ENCODE results near the gene RILPL1.
"Not testable (repeated sequence)": the region's sequence is repeated elsewhere in the genome, so short reads cannot be mapped to it uniquely, and the experiment has no call there.

The RILPL1 gene

GRCh38 chr12:123529686-123530085, 3.8 kb downstream of the RILPL1 start:
- DNase-seq (ENCODE audit: low spot score) = no peak

- DNase-seq (ENCODE audit: low spot score) = no peak
Measured at GRCh38 chr12:123528858-123529257, 4.7 kb downstream of the RILPL1 start.

- no peak for DNase-seq (ENCODE audit: low spot score)
Measured at GRCh38 chr12:123526542-123527080, 6.9 kb downstream of the RILPL1 start.

- DNase-seq (ENCODE audit: low spot score) = no peak
Measured at GRCh38 chr12:123524378-123524777, 9.1 kb downstream of the RILPL1 start.

- no peak for DNase-seq (ENCODE audit: low spot score)
Measured at GRCh38 chr12:123523518-123523917, 10.0 kb downstream of the RILPL1 start.

GRCh38 chr12:123522164-123522563, 11.4 kb downstream of the RILPL1 start:
- DNase-seq (ENCODE audit: low spot score) = no peak

GRCh38 chr12:123520567-123521474, 12.7 kb downstream of the RILPL1 start:
- no peak for DNase-seq (ENCODE audit: low spot score)

- DNase-seq (ENCODE audit: low spot score) = peak; percentile 89
Measured at GRCh38 chr12:123519141-123520001, 14.1 kb downstream of the RILPL1 start.

- no peak for DNase-seq (ENCODE audit: low spot score)
Measured at GRCh38 chr12:123516216-123516780, 17.2 kb downstream of the RILPL1 start.

GRCh38 chr12:123514582-123515221, 18.8 kb downstream of the RILPL1 start:
- not testable (repeated sequence) for DNase-seq (ENCODE audit: low spot score)

- DNase-seq (ENCODE audit: low spot score) = no peak
Measured at GRCh38 chr12:123513805-123514204, 19.7 kb downstream of the RILPL1 start.

GRCh38 chr12:123512838-123513665, 20.5 kb downstream of the RILPL1 start:
- DNase-seq (ENCODE audit: low spot score) = no peak

- no peak for DNase-seq (ENCODE audit: low spot score)
Measured at GRCh38 chr12:123506843-123507236, 26.7 kb downstream of the RILPL1 start.

- DNase-seq (ENCODE audit: low spot score) = no peak
Measured at GRCh38 chr12:123506059-123506842, 27.3 kb downstream of the RILPL1 start.

- no peak for DNase-seq (ENCODE audit: low spot score)
Measured at GRCh38 chr12:123502163-123502704, 31.3 kb downstream of the RILPL1 start.

- no peak for DNase-seq (ENCODE audit: low spot score)
Measured at GRCh38 chr12:123499332-123499731, 34.2 kb downstream of the RILPL1 start.

- DNase-seq (ENCODE audit: low spot score) = no peak
Measured at GRCh38 chr12:123498126-123498825, 35.2 kb downstream of the RILPL1 start.

- DNase-seq (ENCODE audit: low spot score) = no peak
Measured at GRCh38 chr12:123497065-123497464, 36.5 kb downstream of the RILPL1 start.
